Dermis microvascular lymphatic vessel endothelial cell (primary cell): Measurements from ENCODE around the gene PPM1H. TPM values are rescaled to one million over a fixed set of nuclear protein-coding genes. Genes with fewer than 3 reads are reported as not detected.
"Not testable (repeated sequence)": the region's sequence is repeated elsewhere in the genome, so short reads cannot be mapped to it uniquely, and the experiment has no call there.

ENCODE experiments used
- DNase-seq, 2 donors: peaks; one replicate each; pipeline versions ENCODE4 v3.0.0 to v3.0.0-alpha.2; 2010; ENCODE audit warnings: low read depth in 2 of 2
- total RNA-seq: library from RNA; depleted of rRNA; stranded (reverse); fragments of >200 nt; gene quantifications from 2 replicates; pipeline ENCODE4 v1.2.1, GENCODE V29; 2014

The PPM1H gene
- total RNA-seq, 1 donor from 2014 or later, result 1.0 TPM

- DNase-seq, result no peak
Observed at GRCh38 chr12:62689042-62689839, 245.7 kb downstream of the PPM1H start.

GRCh38 chr12:62686938-62687337 is 248.0 kb downstream of the PPM1H start:
- no peak for DNase-seq

- DNase-seq, result no peak
Observed at GRCh38 chr12:62684570-62685295, 250.2 kb downstream of the PPM1H start.

- DNase-seq, result no peak
Observed at GRCh38 chr12:62683776-62684569, 251.0 kb downstream of the PPM1H start.

GRCh38 chr12:62681306-62681705 is 253.6 kb downstream of the PPM1H start:
- DNase-seq, result no peak

- DNase-seq, result peak in 1 of 2 donors; percentile 10
Observed at GRCh38 chr12:62679608-62680007, 255.3 kb downstream of the PPM1H start.

GRCh38 chr12:62677355-62677754 is 257.6 kb downstream of the PPM1H start:
- no peak for DNase-seq

- no peak for DNase-seq
Observed at GRCh38 chr12:62676521-62677307, 258.2 kb downstream of the PPM1H start.

GRCh38 chr12:62673028-62673815 is 261.7 kb downstream of the PPM1H start:
- DNase-seq, result no peak

GRCh38 chr12:62670986-62671720 is 263.8 kb downstream of the PPM1H start:
- no peak for DNase-seq

- no peak for DNase-seq
Observed at GRCh38 chr12:62668782-62669181, 266.2 kb downstream of the PPM1H start.

- DNase-seq, result not testable (repeated sequence)
Observed at GRCh38 chr12:62664951-62665350, 270.0 kb downstream of the PPM1H start.

- peak in 1 of 2 donors; percentile 73 for DNase-seq
Observed at GRCh38 chr12:62660756-62661155, 274.2 kb downstream of the PPM1H start.

- DNase-seq, result no peak
Observed at GRCh38 chr12:62659453-62660295, 275.3 kb downstream of the PPM1H start.

- peak in 1 of 2 donors; percentile 53 for DNase-seq
Observed at GRCh38 chr12:62658910-62659309, 276.0 kb downstream of the PPM1H start.

GRCh38 chr12:62657363-62657632 is 277.7 kb downstream of the PPM1H start:
- DNase-seq, result no peak

GRCh38 chr12:62656591-62657362 is 278.2 kb downstream of the PPM1H start:
- no peak for DNase-seq

GRCh38 chr12:62655666-62656151 is 279.2 kb downstream of the PPM1H start:
- DNase-seq, result no peak
